C4-2B (cell line): ENCODE data around the gene PIAS1.

Experiments
- CTCF ChIP-seq: fragments of 450-650 bp; conservative IDR thresholded peaks from 2 replicates; pipeline ENCODE4 v1.5.1; 2017; ENCODE audit warnings: mild to moderate bottlenecking
- ZFX ChIP-seq: fragments of 450-650 bp; IDR thresholded peaks from 2 replicates; pipeline ENCODE4 v1.6.1; 2017

DNA sequence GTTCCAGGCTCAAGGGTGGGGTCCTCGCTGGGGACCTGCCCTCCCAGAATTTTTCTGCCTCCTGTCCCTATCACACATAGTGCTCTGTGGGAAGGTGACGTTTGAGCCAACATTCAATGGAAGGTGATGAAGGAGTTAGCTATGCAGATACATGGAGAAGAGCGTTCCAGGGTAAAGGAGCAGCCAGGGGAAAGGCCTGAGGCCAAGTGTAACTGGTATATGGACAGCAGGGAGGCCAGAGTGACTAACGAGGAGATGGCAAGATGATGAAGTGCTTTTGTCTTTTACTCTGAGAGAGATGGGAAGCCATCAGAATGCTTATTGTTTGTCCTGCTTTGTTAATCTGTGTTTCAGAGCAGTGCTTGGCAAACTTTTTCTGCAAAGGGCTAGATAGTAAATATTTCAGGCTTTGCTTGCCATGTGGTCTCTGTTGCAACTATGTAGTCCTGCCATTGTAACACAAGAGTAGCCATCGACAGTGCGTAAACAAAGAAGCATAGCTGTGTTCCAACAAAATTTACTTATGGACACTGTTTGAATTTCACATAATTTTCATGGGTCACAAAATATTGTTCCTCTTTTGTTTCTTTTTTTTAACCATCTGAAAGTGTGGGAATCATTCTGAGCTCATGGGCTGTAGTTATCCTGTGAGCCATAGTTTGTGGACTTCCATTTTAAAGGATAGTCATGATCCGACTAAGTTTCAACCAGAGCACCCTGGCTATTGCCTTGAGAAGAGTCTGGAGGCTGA lies 25.8 kb upstream of the PIAS1 start:
- no peak for TF ChIP-seq CTCF
- TF ChIP-seq ZFX, result no peak
